ENCODE results near the gene CTBP2.

- no peak for TF ChIP-seq POLR2A (IDR thresholded peaks at IDR 0.05)
- no peak for TF ChIP-seq CTCF (IDR thresholded peaks at IDR 0.05)
Observed at GRCh38 chr10:125155101-125155500, 5.3 kb downstream of the CTBP2 start.

All from right lobe of liver (tissue), 4 donors.